Testis (tissue), 2 donors: ENCODE measurements around the gene ZNF740.

ENCODE experiments used
- CTCF ChIP-seq, 3 experiments: fragments of 450-650 bp in 2 of 3; fragments of 200-600 bp in 1 of 3; sonication (generic) in 1 of 3; IDR thresholded peaks; one replicate each; pipeline ENCODE4 v1.5.1; 2016 to 2019; ENCODE audit warnings: antibody characterized with exemption in 3 of 3, mild to moderate bottlenecking in 2 of 3, moderate library complexity in 1 of 3
- POLR2A ChIP-seq: fragments of 450-650 bp; IDR thresholded peaks from one replicate; pipeline ENCODE4 v1.6.1; 2017; ENCODE audit warnings: antibody characterized with exemption, mild to moderate bottlenecking, moderate library complexity

- no peak for TF ChIP-seq CTCF (IDR thresholded peaks at IDR 0.05)
- no peak for TF ChIP-seq POLR2A
These were observed 42.3 kb downstream of the ZNF740 start for GRCh38 chr12:53222806-53223261.
